HepG2 (cell line): ENCODE results near the gene MIER1. TPM values are rescaled to one million over a fixed set of nuclear protein-coding genes. Genes with fewer than 3 reads are reported as not detected.

Experiments used
- FOXC1 ChIP-seq: sonication (generic); formaldehyde crosslinking; IDR thresholded peaks from 2 replicates; pipeline ENCODE4 v1.8.0; 2022; ENCODE audit warnings: mild to moderate bottlenecking, missing genetic modification reagents, borderline replicate concordance
- JDP2 ChIP-seq: sonication (generic); formaldehyde crosslinking; IDR thresholded peaks from 2 replicates; pipeline ENCODE4 v1.8.1; 2022; ENCODE audit warnings: missing genetic modification reagents, borderline replicate concordance
- KLF12 ChIP-seq: sonication (generic); formaldehyde crosslinking; IDR thresholded peaks from 2 replicates; pipeline ENCODE4 v1.4.0; 2020; ENCODE audit warnings: missing genetic modification reagents, borderline replicate concordance
- RAD21 ChIP-seq: fragments of 450-650 bp; formaldehyde crosslinking; IDR thresholded peaks from 2 replicates; pipeline ENCODE4 v1.5.0; 2020; ENCODE audit warnings: mild to moderate bottlenecking
- RBFOX2 ChIP-seq: fragments of 200-400 bp; formaldehyde crosslinking; IDR thresholded peaks from 2 replicates; pipeline ENCODE4 v1.6.1; 2017; ENCODE audit warnings: low read depth, mild to moderate bottlenecking, low read length
- SP4 ChIP-seq: sonication (generic); formaldehyde crosslinking; IDR thresholded peaks from 2 replicates; pipeline ENCODE4 v1.8.1; 2023; ENCODE audit warnings: mild to moderate bottlenecking, missing genetic modification reagents
- ZNF446 ChIP-seq: sonication (generic); formaldehyde crosslinking; IDR thresholded peaks from 2 replicates; pipeline ENCODE4 v1.5.0; 2020; ENCODE audit warnings: mild to moderate bottlenecking, missing genetic modification reagents
- ZNF746 ChIP-seq: sonication (generic); formaldehyde crosslinking; IDR thresholded peaks from 2 replicates; pipeline ENCODE4 v1.8.0; 2022; ENCODE audit warnings: mild to moderate bottlenecking, missing genetic modification reagents
- polyA plus RNA-seq, 8 experiments: library from polyadenylated mRNA; depleted of rRNA in 3 of 8; stranded (reverse) in 7 of 8; unstranded in 1 of 8; fragments of >200 nt; fragmentation: Illumina TruSeq in 4 of 8; extraction: Trizol in 4 of 8; gene quantifications; 2 replicates each; pipeline versions ENCODE4 v1.2.1 to v1.2.3, GENCODE V29; 2011 to 2016; ENCODE audit warnings: low read depth in 4 of 8, missing spikeins in 1 of 8, mixed read lengths in 1 of 8; ENCODE audit not compliant: insufficient read depth in 1 of 8
- total RNA-seq, 5 experiments: library from RNA; depleted of rRNA; stranded (reverse); fragments of >200 nt; fragmentation: Illumina TruSeq; extraction: Trizol; gene quantifications; 2 replicates each; pipeline ENCODE4 v1.2.3, GENCODE V29; 2016; ENCODE audit warnings: low read depth in 1 of 5
- TF ChIP-seq, protein P1 (sequence below): sonication (generic); formaldehyde crosslinking; IDR thresholded peaks from 2 replicates; pipeline ENCODE4 v1.8.1; 2022; ENCODE audit warnings: mild to moderate bottlenecking, missing genetic modification reagents
- TF ChIP-seq, protein P2 (sequence below): sonication (generic); formaldehyde crosslinking; IDR thresholded peaks from 2 replicates; pipeline ENCODE4 v1.5.0; 2020; ENCODE audit warnings: missing genetic modification reagents
- TF ChIP-seq, protein P3 (sequence below): sonication (generic); formaldehyde crosslinking; IDR thresholded peaks from 2 replicates; pipeline ENCODE4 v1.5.1; 2020; ENCODE audit warnings: mild to moderate bottlenecking, missing genetic modification reagents, moderate library complexity
- TF ChIP-seq, protein P4 (sequence below): sonication (generic); formaldehyde crosslinking; IDR thresholded peaks from 2 replicates; pipeline ENCODE4 v1.4.0; 2020; ENCODE audit warnings: missing genetic modification reagents, mild to moderate bottlenecking, borderline replicate concordance
- TF ChIP-seq, protein P5 (sequence below): sonication (generic); formaldehyde crosslinking; IDR thresholded peaks from 2 replicates; pipeline ENCODE4 v1.5.0; 2020; ENCODE audit warnings: mild to moderate bottlenecking, missing genetic modification reagents

The MIER1 gene
- total and polyA plus RNA-seq, 2 of the 13 experiments (the other 11 are each of a cell fraction or from before 2014, with no cell fraction given), result 7.0 to 30.4 TPM

DNA sequence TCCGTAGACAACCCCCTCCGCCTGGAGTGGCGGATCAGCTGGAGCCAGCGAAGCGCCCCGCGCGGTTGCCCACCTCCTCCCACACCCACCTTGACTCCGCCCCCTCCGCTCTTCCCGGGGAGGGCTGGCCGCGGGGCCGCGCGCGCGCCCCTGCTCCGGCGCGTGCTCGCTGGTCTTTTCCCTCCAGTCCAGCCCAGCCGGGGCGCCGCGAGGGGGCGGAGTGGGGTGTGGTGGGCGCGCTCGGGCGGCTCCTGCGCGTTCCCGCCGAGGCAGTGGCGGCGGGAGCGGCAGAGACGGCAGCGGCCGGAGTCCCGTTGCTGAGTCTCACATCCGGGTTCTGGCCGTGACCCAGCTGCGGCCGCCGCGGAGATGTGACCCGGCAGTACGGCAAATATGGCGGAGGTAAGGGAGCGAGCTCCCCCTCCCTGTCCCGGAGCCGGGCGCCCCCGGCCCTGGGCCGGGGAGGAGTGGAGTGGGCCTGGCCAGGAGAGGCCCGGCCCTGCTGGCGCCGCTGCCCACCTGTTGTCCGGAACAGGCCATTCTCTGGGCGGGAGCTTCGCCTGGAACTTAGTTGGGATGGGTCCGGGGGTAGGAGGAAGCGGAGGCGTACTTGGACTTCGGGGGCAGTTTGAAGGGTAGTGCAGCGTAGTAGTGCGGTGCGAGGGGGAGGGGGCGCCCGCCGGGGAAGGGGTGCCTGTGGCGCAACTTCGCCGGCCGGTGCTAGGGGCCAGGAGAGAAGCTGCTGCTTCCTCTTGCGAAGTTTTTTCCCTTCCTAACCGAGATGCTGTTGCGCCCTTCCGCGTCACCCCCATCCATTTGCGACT lies 5.4 kb downstream of the MIER1 start (continued):
- TF ChIP-seq, protein P1, sequence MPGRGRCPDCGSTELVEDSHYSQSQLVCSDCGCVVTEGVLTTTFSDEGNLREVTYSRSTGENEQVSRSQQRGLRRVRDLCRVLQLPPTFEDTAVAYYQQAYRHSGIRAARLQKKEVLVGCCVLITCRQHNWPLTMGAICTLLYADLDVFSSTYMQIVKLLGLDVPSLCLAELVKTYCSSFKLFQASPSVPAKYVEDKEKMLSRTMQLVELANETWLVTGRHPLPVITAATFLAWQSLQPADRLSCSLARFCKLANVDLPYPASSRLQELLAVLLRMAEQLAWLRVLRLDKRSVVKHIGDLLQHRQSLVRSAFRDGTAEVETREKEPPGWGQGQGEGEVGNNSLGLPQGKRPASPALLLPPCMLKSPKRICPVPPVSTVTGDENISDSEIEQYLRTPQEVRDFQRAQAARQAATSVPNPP (CRISPR knock-in tag), result peak; percentile 77; the same call in 1 of the 2 replicates
- peak; percentile 96 for TF ChIP-seq RBFOX2
- peak; percentile 47 for TF ChIP-seq RAD21 (CRISPR knock-in tag)
- no peak; the same call in 1 of the 2 replicates for TF ChIP-seq ZNF746
- no peak for TF ChIP-seq JDP2
- TF ChIP-seq ZNF446 (CRISPR knock-in tag), result no peak; the same call in 1 of the 2 replicates
- TF ChIP-seq, protein P2, sequence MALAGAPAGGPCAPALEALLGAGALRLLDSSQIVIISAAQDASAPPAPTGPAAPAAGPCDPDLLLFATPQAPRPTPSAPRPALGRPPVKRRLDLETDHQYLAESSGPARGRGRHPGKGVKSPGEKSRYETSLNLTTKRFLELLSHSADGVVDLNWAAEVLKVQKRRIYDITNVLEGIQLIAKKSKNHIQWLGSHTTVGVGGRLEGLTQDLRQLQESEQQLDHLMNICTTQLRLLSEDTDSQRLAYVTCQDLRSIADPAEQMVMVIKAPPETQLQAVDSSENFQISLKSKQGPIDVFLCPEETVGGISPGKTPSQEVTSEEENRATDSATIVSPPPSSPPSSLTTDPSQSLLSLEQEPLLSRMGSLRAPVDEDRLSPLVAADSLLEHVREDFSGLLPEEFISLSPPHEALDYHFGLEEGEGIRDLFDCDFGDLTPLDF, result no peak
- TF ChIP-seq, protein P3, sequence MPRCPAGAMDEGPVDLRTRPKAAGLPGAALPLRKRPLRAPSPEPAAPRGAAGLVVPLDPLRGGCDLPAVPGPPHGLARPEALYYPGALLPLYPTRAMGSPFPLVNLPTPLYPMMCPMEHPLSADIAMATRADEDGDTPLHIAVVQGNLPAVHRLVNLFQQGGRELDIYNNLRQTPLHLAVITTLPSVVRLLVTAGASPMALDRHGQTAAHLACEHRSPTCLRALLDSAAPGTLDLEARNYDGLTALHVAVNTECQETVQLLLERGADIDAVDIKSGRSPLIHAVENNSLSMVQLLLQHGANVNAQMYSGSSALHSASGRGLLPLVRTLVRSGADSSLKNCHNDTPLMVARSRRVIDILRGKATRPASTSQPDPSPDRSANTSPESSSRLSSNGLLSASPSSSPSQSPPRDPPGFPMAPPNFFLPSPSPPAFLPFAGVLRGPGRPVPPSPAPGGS, result peak; percentile 55; the same call in 1 of the 2 replicates
- TF ChIP-seq SP4 (CRISPR knock-in tag), result peak; percentile 54; the same call in 1 of the 2 replicates
- TF ChIP-seq KLF12 (CRISPR knock-in tag), result no peak
- TF ChIP-seq, protein P4, sequence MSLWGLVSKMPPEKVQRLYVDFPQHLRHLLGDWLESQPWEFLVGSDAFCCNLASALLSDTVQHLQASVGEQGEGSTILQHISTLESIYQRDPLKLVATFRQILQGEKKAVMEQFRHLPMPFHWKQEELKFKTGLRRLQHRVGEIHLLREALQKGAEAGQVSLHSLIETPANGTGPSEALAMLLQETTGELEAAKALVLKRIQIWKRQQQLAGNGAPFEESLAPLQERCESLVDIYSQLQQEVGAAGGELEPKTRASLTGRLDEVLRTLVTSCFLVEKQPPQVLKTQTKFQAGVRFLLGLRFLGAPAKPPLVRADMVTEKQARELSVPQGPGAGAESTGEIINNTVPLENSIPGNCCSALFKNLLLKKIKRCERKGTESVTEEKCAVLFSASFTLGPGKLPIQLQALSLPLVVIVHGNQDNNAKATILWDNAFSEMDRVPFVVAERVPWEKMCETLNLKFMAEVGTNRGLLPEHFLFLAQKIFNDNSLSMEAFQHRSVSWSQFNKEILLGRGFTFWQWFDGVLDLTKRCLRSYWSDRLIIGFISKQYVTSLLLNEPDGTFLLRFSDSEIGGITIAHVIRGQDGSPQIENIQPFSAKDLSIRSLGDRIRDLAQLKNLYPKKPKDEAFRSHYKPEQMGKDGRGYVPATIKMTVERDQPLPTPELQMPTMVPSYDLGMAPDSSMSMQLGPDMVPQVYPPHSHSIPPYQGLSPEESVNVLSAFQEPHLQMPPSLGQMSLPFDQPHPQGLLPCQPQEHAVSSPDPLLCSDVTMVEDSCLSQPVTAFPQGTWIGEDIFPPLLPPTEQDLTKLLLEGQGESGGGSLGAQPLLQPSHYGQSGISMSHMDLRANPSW (CRISPR knock-in tag), result no peak
- TF ChIP-seq, protein P5, sequence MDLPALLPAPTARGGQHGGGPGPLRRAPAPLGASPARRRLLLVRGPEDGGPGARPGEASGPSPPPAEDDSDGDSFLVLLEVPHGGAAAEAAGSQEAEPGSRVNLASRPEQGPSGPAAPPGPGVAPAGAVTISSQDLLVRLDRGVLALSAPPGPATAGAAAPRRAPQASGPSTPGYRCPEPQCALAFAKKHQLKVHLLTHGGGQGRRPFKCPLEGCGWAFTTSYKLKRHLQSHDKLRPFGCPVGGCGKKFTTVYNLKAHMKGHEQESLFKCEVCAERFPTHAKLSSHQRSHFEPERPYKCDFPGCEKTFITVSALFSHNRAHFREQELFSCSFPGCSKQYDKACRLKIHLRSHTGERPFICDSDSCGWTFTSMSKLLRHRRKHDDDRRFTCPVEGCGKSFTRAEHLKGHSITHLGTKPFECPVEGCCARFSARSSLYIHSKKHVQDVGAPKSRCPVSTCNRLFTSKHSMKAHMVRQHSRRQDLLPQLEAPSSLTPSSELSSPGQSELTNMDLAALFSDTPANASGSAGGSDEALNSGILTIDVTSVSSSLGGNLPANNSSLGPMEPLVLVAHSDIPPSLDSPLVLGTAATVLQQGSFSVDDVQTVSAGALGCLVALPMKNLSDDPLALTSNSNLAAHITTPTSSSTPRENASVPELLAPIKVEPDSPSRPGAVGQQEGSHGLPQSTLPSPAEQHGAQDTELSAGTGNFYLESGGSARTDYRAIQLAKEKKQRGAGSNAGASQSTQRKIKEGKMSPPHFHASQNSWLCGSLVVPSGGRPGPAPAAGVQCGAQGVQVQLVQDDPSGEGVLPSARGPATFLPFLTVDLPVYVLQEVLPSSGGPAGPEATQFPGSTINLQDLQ, result no peak
- peak; percentile 71 for TF ChIP-seq FOXC1 (CRISPR knock-in tag)
